Measurements from ENCODE around the gene WWOX.
A peak's percentile ranks its signal among the peaks of the same experiment; 100 is the strongest.

The WWOX gene

DNA sequence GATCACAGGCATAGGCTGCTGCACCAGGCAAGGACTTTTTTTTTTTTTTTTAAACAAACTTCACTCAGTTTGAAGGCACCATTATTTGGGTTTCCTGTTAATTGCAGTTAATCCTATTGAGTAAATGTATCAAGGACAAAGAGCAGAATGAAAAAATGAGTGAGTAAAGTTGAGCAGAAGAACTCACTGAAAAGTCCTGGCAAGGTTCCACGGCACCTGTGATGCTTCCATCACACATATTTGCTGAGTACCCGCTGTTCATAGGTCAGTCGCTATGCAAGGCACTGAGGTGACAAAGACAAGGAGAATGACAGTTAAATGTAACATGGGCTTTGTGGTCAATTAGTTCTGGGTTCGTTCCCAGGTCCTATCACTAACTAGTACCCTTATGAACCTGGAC, 831.1 kb downstream of the WWOX start:
- no peak for DNase-seq (ENCODE audit: low read depth)
- no peak overlapping the region for H3K4me3 ChIP-seq (ENCODE audit: low read depth, low read length)
- TF ChIP-seq MYC (IDR thresholded peaks at IDR 0.05; ENCODE audit: low read depth, low read length) = no peak
- TF ChIP-seq, protein P1, sequence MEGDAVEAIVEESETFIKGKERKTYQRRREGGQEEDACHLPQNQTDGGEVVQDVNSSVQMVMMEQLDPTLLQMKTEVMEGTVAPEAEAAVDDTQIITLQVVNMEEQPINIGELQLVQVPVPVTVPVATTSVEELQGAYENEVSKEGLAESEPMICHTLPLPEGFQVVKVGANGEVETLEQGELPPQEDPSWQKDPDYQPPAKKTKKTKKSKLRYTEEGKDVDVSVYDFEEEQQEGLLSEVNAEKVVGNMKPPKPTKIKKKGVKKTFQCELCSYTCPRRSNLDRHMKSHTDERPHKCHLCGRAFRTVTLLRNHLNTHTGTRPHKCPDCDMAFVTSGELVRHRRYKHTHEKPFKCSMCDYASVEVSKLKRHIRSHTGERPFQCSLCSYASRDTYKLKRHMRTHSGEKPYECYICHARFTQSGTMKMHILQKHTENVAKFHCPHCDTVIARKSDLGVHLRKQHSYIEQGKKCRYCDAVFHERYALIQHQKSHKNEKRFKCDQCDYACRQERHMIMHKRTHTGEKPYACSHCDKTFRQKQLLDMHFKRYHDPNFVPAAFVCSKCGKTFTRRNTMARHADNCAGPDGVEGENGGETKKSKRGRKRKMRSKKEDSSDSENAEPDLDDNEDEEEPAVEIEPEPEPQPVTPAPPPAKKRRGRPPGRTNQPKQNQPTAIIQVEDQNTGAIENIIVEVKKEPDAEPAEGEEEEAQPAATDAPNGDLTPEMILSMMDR (IDR thresholded peaks at IDR 0.05; ENCODE audit: low read depth, low read length) = no peak
- TF ChIP-seq POLR2A (IDR thresholded peaks at IDR 0.05; ENCODE audit: extremely low read depth, insufficient read length) = no peak
- TF ChIP-seq, protein P2, sequence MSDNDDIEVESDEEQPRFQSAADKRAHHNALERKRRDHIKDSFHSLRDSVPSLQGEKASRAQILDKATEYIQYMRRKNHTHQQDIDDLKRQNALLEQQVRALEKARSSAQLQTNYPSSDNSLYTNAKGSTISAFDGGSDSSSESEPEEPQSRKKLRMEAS (IDR thresholded peaks at IDR 0.05; ENCODE audit: low read depth, low read length) = no peak

DNA sequence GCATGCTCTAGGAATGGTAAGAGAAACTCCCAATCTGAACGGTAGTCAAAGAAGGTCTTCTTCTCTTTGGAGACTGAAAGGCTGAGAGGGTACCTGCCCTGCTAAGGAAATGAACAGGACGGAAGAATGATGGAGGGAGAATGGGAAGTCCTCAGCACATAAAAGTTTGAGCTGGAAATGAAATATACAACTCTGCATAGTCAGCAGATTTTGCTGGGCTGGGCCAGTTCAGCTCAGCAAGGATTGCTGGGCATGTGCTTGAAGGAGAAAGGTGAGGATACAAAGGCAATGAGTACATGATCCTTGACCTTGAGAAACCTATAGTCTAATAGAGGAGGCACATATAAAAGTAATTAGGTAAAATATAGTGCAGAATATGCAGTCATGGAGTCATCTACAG, 831.8 kb downstream of the WWOX start:
- no peak for DNase-seq (ENCODE audit: low read depth)
- no peak for TF ChIP-seq MYC (IDR thresholded peaks at IDR 0.05; ENCODE audit: low read depth, low read length)
- TF ChIP-seq, protein P2 (IDR thresholded peaks at IDR 0.05; ENCODE audit: low read depth, low read length) = no peak
- TF ChIP-seq POLR2A (IDR thresholded peaks at IDR 0.05; ENCODE audit: extremely low read depth, insufficient read length) = no peak
- H3K4me3 ChIP-seq (ENCODE audit: low read depth, low read length) = no peak overlapping the region

DNA sequence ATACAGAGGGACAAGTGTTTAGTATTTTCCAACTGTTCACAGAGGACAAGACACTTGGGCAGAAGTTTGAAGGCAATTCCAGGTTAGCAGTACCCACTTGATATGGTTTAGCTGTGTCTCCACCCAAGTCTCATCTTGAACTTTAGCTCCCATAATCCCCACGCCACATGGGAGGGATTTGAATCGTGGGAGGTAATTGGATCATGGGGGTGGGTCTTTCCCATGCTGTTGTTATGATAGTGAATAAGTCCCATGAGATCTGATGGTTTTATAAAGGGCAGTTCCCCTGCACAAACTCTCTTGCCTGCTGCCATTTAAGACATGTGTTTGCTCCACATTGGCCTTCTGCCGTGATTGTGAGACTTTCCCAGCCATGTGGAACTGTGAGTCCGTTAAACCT, 832.2 kb downstream of the WWOX start:
- H3K4me3 ChIP-seq (ENCODE audit: low read depth, low read length) = no peak overlapping the region
- DNase-seq (ENCODE audit: low read depth) = no peak
- no peak for TF ChIP-seq POLR2A (IDR thresholded peaks at IDR 0.05; ENCODE audit: extremely low read depth, insufficient read length)
- TF ChIP-seq, protein P1 (IDR thresholded peaks at IDR 0.05; ENCODE audit: low read depth, low read length) = no peak
- no peak for TF ChIP-seq MYC (IDR thresholded peaks at IDR 0.05; ENCODE audit: low read depth, low read length)
- TF ChIP-seq, protein P2 (IDR thresholded peaks at IDR 0.05; ENCODE audit: low read depth, low read length) = no peak

DNA sequence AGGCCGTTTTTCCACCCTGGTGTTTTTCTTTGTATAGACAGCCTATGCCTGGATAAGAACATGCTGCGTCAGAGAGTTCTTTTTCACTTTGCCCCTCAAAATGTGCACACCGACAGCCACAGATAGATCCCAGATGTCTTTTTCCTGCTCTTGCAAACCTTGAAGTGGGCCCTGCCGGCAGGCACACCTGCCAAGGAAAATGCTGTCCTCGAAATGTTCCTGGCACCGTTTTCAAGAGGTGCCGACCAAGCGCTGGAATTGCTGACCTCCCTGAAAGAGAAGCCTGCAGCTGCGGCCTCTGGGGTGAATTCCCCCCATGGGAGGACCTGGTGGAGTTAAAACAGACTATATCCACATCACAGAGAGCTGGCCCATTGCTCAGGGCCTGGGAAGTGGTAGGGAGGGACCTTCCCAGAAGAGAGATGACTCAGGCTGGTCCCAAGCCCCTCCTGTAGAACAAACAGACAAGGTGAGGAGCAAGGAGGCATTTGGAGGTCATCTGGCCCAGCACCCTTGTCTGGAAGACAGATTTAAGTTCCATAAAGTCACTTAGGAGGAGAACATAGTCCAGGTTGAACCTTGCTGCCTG, 833.0 kb downstream of the WWOX start:
- DNase-seq (ENCODE audit: low read depth) = no peak
- TF ChIP-seq MYC (IDR thresholded peaks at IDR 0.05; ENCODE audit: low read depth, low read length) = no peak
- no peak for TF ChIP-seq POLR2A (IDR thresholded peaks at IDR 0.05; ENCODE audit: extremely low read depth, insufficient read length)
- TF ChIP-seq, protein P1 (IDR thresholded peaks at IDR 0.05; ENCODE audit: low read depth, low read length) = no peak
- TF ChIP-seq, protein P2 (IDR thresholded peaks at IDR 0.05; ENCODE audit: low read depth, low read length) = no peak
- no peak overlapping the region for H3K4me3 ChIP-seq (ENCODE audit: low read depth, low read length)

DNA sequence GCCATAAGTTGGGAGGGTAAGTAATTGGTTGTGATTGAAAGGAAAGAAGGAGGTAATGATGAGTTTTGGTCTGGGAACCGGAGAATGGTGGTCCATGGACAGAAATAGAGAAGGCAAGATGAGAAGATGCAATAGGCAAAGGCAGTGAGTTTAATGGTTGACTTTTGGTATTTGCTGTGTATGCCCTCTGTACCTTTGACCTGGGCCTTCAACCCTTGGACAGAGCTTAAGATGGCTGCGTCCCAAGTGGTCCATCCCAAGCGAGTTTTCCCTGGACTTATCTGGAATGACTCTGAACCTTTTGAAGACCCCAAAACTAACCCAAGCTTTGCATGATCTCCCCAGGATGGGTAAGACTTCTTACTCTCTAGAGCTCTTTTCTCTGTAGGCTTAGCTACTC, 836.6 kb downstream of the WWOX start:
- no peak for DNase-seq (ENCODE audit: low read depth)
- TF ChIP-seq, protein P2 (IDR thresholded peaks at IDR 0.05; ENCODE audit: low read depth, low read length) = no peak
- TF ChIP-seq POLR2A (IDR thresholded peaks at IDR 0.05; ENCODE audit: extremely low read depth, insufficient read length) (no peak), MYC (IDR thresholded peaks at IDR 0.05; ENCODE audit: low read depth, low read length) (no peak)
- TF ChIP-seq, protein P1 (IDR thresholded peaks at IDR 0.05; ENCODE audit: low read depth, low read length) = no peak
- no peak overlapping the region for H3K4me3 ChIP-seq (ENCODE audit: low read depth, low read length)

DNA sequence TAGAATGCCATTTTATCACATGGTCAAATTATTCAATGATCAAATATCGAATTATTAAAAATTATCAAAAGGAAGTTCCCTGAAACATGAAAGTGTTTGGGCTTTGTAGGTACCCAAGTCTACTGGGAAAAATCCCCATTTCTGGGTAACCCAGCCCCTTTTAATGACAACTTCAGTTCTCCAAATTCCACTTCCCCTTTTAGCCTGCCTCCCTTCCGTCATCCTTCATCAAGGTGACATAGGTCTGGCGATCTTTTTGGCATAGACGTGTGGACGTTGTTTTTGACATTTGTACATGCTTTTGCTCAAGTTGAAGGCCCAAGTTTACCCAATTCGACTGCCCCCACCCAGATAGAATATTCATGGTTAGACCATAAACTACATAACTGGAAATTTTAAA, 840.1 kb downstream of the WWOX start:
- TF ChIP-seq, protein P1 (IDR thresholded peaks at IDR 0.05; ENCODE audit: low read depth, low read length) = no peak
- TF ChIP-seq, protein P2 (IDR thresholded peaks at IDR 0.05; ENCODE audit: low read depth, low read length) = no peak
- no peak for TF ChIP-seq POLR2A (IDR thresholded peaks at IDR 0.05; ENCODE audit: extremely low read depth, insufficient read length)
- TF ChIP-seq MYC (IDR thresholded peaks at IDR 0.05; ENCODE audit: low read depth, low read length) = no peak
- peak; percentile 33 for DNase-seq (ENCODE audit: low read depth)
- H3K4me3 ChIP-seq (ENCODE audit: low read depth, low read length) = no peak overlapping the region

Measured in NB4 (cell line).